Naive thymus-derived CD4-positive, alpha-beta T cell (primary cell): ENCODE data around the gene CEP97. TPM values are rescaled to one million over a fixed set of nuclear protein-coding genes. Genes with fewer than 3 reads are reported as not detected.
"Not testable (repeated sequence)": the region's sequence is repeated elsewhere in the genome, so short reads cannot be mapped to it uniquely, and the experiment has no call there.

ENCODE experiments used
- ATAC-seq: fragments of 150-1000 bp; cut with Tn5 transposase; 2 replicates; pipeline ENCODE4 v1.10.0; 2021; ENCODE audit warnings: mild to moderate bottlenecking, moderate library complexity
- CTCF ChIA-PET: fragments of 350-600 bp; sonication (Branson Sonifier 250); formaldehyde crosslinking; loops from one replicate; lab custom pipeline; 2021; ENCODE audit warnings: antibody characterized with exemption; lab: Charles Lee
- POLR2A ChIA-PET: fragments of 350-600 bp; sonication (Branson Sonifier 250); formaldehyde crosslinking; loops from one replicate; lab custom pipeline; 2021; ENCODE audit warnings: antibody characterized with exemption, inconsistent platforms; lab: Charles Lee
- DNase-seq, 9 donors: peaks; one replicate each; pipeline versions ENCODE4 v3.0.0 to v3.0.0-alpha.2; 2020 to 2022; ENCODE audit warnings: mixed read lengths in 1 of 9
- H3K27ac ChIP-seq: one replicate; pipeline ENCODE4 v1.7.0; 2013; ENCODE audit warnings: mild to moderate bottlenecking, low read depth, low read length, moderate library complexity
- H3K27me3 ChIP-seq, 2 donors: one replicate each; pipeline ENCODE4 v1.7.0; 2013; ENCODE audit warnings: low read length in 2 of 2, mild to moderate bottlenecking in 2 of 2, moderate library complexity in 2 of 2; ENCODE audit not compliant: control insufficient read depth in 2 of 2, insufficient read depth in 2 of 2
- H3K36me3 ChIP-seq, 3 experiments: 1 replicate in 2 of 3; 2 replicates in 1 of 3; pipeline ENCODE4 v1.7.0; 2013; ENCODE audit warnings: low read length in 3 of 3, mild to moderate bottlenecking in 3 of 3, moderate library complexity in 1 of 3; ENCODE audit not compliant: insufficient read depth in 3 of 3, control insufficient read depth in 2 of 3
- H3K4me1 ChIP-seq, 2 donors: one replicate each; pipeline ENCODE4 v1.7.0; 2013; ENCODE audit warnings: low read length in 2 of 2, mild to moderate bottlenecking in 2 of 2, moderate library complexity in 1 of 2; ENCODE audit not compliant: control insufficient read depth in 2 of 2, insufficient read depth in 2 of 2
- H3K4me3 ChIP-seq: 2 replicates; pipeline ENCODE4 v1.7.0; 2013; ENCODE audit warnings: mild to moderate bottlenecking, low read length
- H3K9me3 ChIP-seq, 3 experiments: 1 replicate in 2 of 3; 2 replicates in 1 of 3; pipeline ENCODE4 v1.7.0; 2013; ENCODE audit warnings: low read length in 3 of 3; ENCODE audit not compliant: control insufficient read depth in 2 of 3
- H3K27ac Mint-ChIP-seq, 9 donors: one replicate each; pipeline ENCODE4 v1.8.0; 2020 to 2022; ENCODE audit warnings: mixed read lengths in 9 of 9, mild to moderate bottlenecking in 8 of 9, moderate library complexity in 5 of 9, inconsistent platforms in 2 of 9
- H3K27me3 Mint-ChIP-seq, 5 donors: one replicate each; pipeline ENCODE4 v1.8.0; 2021 to 2022; ENCODE audit warnings: mixed read lengths in 5 of 5, mild to moderate bottlenecking in 1 of 5
- H3K36me3 Mint-ChIP-seq, 5 donors: one replicate each; pipeline ENCODE4 v1.8.0; 2020 to 2022; ENCODE audit warnings: mixed read lengths in 5 of 5, mild to moderate bottlenecking in 3 of 5, inconsistent platforms in 1 of 5
- H3K4me1 Mint-ChIP-seq, 7 donors: one replicate each; pipeline ENCODE4 v1.8.0; 2020 to 2022; ENCODE audit warnings: mixed read lengths in 7 of 7, mild to moderate bottlenecking in 3 of 7, inconsistent platforms in 1 of 7
- H3K4me3 Mint-ChIP-seq, 10 donors: one replicate each; pipeline ENCODE4 v1.8.0; 2020 to 2022; ENCODE audit warnings: mild to moderate bottlenecking in 10 of 10, mixed read lengths in 10 of 10, moderate library complexity in 6 of 10, inconsistent platforms in 2 of 10
- H3K9me3 Mint-ChIP-seq, 11 donors: one replicate each; pipeline ENCODE4 v1.8.0; 2020 to 2022; ENCODE audit warnings: mixed read lengths in 11 of 11, mild to moderate bottlenecking in 4 of 11, inconsistent platforms in 1 of 11, moderate library complexity in 1 of 11
- intact Hi-C, 2 donors: fragments of 100-400 bp; cut with micrococcal nuclease; formaldehyde crosslinking; loops; one replicate each; pipeline ENCODE4 v1.15.1; 2023
- polyA plus RNA-seq, 2 donors: library from polyadenylated mRNA; unstranded; fragments of 300-500 nt; fragmentation: Illumina TruSeq; gene quantifications; one replicate each; pipeline ENCODE4 v1.2.3, GENCODE V29; 2021
- total RNA-seq, 6 experiments: library from RNA in 5 of 6; stranded (reverse) in 5 of 6; gene quantifications; 1 replicate in 5 of 6; 2 replicates in 1 of 6; pipeline ENCODE4 v1.2.3 and lab custom pipeline; 2021 to 2026

CEP97 gene
- total and polyA plus RNA-seq, 7 experiments from 2014 or later, result 3.4 to 21.7 (median 6.7) TPM

DNA sequence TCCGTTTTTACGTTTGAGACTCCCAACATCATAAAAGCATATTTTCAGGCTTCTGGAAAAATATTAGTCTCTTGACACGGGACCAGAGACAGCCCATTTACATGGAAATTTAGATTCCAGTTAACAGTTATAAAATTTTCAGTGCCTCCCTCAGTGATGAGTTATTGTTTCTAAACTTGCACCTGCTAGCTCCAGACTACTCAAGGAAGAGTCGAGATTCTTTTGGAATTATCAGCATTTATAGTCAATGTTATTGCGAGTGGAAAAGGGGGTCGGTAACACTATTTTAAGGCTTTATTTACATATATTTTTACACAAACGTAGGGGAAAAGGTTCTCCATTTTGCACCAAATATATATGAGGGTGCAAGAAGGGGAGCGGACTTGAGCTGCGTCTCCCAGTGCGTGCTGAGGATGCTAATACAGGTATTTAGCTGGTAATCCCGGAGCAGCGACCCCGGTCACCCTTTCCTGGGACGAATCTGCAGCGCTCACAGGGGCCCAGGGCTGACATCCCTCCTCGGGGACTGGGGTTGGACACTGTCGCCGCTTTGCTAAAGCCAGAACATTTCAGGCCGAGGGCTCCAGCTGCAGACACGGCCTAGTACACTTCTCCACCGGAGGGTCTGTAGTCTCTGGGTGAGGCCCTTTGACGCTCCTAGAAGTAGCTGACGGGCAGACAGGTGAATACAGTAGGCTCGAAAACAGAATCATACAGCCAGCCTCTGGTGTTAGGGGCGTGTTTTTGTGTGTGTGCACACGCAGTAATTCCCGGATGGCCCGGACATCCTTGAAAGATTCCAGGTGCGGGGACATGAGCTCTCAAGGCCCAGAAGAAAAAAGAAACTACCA lies 46.8 kb upstream of the CEP97 start:
- peaks cover 23 to 26% of the 10 kb centered on the region in 2 donors for H3K4me1 ChIP-seq
- H3K4me3 ChIP-seq, result peak overlapping the region; percentile 91
- Mint-ChIP-seq H3K4me3 (peak overlapping the region; percentile 87 to 97 (median 92)), H3K4me1 (peaks cover 15 to 60% (median 51%) of the 10 kb centered on the region in 7 donors), H3K9me3 (peaks cover 0 to 3% (median 0%) of the 10 kb centered on the region in 11 donors), H3K27ac (peak overlapping the region; percentile 93 to 100 (median 97)), H3K27me3 (no peaks in the 10 kb centered on the region), H3K36me3 (peaks cover 5 to 24% (median 12%) of the 10 kb centered on the region in 5 donors)
- peak overlapping the region; percentile 98 for H3K27ac ChIP-seq
- ATAC-seq (no peak), DNase-seq (no peak)
- POLR2A ChIA-PET, result interaction anchor here (0.6 to 6.3 kb wide), 15 partner anchors 8 to 550 kb away, joined by 3 to 108 read pairs (median 4); partner anchors contain the start of genes CEP97, NFKBIZ, NXPE3 and PCNP
- H3K27me3 ChIP-seq, result no peaks in the 10 kb centered on the region
- H3K36me3 ChIP-seq, result peaks cover 0 to 33% (median 18%) of the 10 kb centered on the region in 3 experiments
- CTCF ChIA-PET, result interaction anchor here (0.7 to 0.8 kb wide), 2 partner anchors 123 to 164 kb away, joined by 3 read pairs; partner anchors contain the start of gene SENP7
- no peaks in the 10 kb centered on the region for H3K9me3 ChIP-seq
- intact Hi-C loops, result loop anchor here (1.0 to 10.0 kb wide), 18 partner anchors 9 to 1860 kb away; partner anchors contain the start of genes CEP97 (in 2 of the 2), PCNP (in 2 of the 2), RPL24 (in 2 of the 2) and TBC1D23 (in 2 of the 2)

DNA sequence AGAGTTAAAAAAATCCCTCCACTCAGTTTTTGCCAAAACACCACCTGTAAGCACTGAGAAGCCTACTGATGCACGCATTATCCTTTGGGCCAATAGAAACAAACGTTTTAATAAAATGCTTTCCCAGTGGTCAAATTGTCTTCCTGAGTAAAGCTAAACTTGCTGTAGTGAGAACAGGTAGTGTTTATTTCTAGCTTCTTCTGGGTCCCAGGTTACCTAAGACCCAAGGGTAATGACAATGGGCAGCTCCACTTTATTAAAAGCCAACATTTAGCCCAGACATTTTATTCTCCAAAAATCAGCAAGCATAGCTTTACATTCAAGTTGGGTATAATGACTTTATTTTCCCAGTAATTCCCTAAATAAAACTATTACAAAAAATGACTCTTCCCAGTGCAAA lies 45.6 kb upstream of the CEP97 start:
- H3K9me3 Mint-ChIP-seq, ATAC-seq, DNase-seq, H3K27me3 ChIP-seq, H3K27ac Mint-ChIP-seq, H3K4me3 ChIP-seq, H3K9me3 ChIP-seq, H3K4me3 Mint-ChIP-seq, H3K27me3 Mint-ChIP-seq, H3K27ac ChIP-seq: not testable (repeated sequence)
- intact Hi-C loops, result loop anchor here (5.0 to 10.0 kb wide), 5 partner anchors 258 to 1862 kb away; partner anchors contain the start of genes CMSS1 (in 1 of the 2) and TBC1D23 (in 1 of the 2)
- H3K4me1 ChIP-seq, result peaks cover 25 to 29% of the 10 kb centered on the region in 2 donors
- peaks cover 0 to 42% (median 20%) of the 10 kb centered on the region in 3 experiments for H3K36me3 ChIP-seq
- H3K4me1 Mint-ChIP-seq, result peaks cover 12 to 51% (median 42%) of the 10 kb centered on the region in 7 donors
- H3K36me3 Mint-ChIP-seq, result peaks cover 5 to 25% (median 14%) of the 10 kb centered on the region in 5 donors
- CTCF ChIA-PET, result interaction anchor here (0.6 kb wide), 1 partner anchor 43 kb away, joined by 3 read pairs; no protein-coding TSS in a partner anchor
- POLR2A ChIA-PET, result interaction anchor here (0.7 to 6.3 kb wide), 4 partner anchors 7 to 144 kb away, joined by 3 to 108 read pairs (median 4); partner anchors contain the start of genes PCNP and RPL24

DNA sequence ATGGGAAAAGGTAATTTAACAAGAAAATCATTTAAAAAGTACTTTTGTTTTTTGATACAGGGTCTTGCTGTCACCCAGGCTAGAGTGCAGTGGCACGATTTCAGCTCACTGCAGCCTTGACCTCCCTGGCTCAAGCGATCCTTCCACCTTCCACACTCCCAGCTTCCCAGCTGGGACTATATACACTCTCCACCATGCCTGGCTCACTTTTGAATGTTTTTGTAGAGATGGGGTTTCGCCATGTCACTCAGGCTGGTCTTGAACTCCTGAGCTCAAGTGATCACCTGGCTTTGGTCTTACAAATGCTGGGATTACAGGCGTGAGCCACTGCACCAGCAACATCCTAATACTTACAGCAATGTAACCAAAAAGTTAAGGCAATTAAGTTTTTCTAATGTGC lies 43.9 kb upstream of the CEP97 start:
- Histone ChIP-seq H3K36me3 (peaks cover 8 to 49% (median 20%) of the 10 kb centered on the region in 3 experiments), H3K27ac (no peak overlapping the region), H3K9me3 (no peaks in the 10 kb centered on the region), H3K4me3 (no peak overlapping the region), H3K27me3 (no peaks in the 10 kb centered on the region), H3K4me1 (peaks cover 26 to 30% of the 10 kb centered on the region in 2 donors)
- DNase-seq (no peak), ATAC-seq (no peak)
- Mint-ChIP-seq H3K27ac (peak overlapping the region in 5 of 9 donors; percentile 5 to 53 (median 27)), H3K9me3 (peaks cover 0 to 3% (median 0%) of the 10 kb centered on the region in 11 donors), H3K4me1 (peaks cover 10 to 44% (median 37%) of the 10 kb centered on the region in 7 donors), H3K36me3 (peaks cover 8 to 33% (median 21%) of the 10 kb centered on the region in 5 donors), H3K27me3 (no peaks in the 10 kb centered on the region), H3K4me3 (no peak overlapping the region)
- ChIA-PET CTCF (no interaction called here), POLR2A (interaction anchor here (1.5 kb wide), 1 partner anchor 44 kb away, joined by 5 read pairs; the partner anchor contains the start of gene CEP97)
- intact Hi-C loops, result no loop called here

DNA sequence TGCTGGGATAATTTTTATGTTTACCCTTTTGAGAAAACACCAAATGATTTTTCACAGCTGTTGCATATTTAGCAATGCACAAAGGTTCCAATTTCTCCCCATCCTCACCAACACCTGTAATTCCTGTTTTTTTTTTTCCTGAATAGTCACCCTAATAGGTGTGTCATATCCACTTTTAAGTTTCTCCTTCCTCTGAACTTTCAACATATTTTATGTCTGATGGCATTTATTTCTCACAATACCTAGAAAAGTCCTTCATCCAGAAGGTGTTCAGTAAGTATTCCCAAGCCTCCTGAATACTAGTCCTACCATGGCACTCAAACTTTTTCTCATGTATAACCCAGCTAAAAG lies 39.4 kb upstream of the CEP97 start:
- H3K27me3 Mint-ChIP-seq, result no peaks in the 10 kb centered on the region
- peaks cover 0 to 1% (median 0%) of the 10 kb centered on the region in 11 donors for H3K9me3 Mint-ChIP-seq
- H3K4me3 Mint-ChIP-seq, result peak overlapping the region; percentile 85 to 100 (median 96)
- DNase-seq, result no peak
- peak overlapping the region; percentile 72 for H3K4me3 ChIP-seq
- intact Hi-C loops, result loop anchor here in 1 of 2 donors (5.0 kb wide), 2 partner anchors 117 to 252 kb away; no protein-coding TSS in a partner anchor
- no peaks in the 10 kb centered on the region for H3K27me3 ChIP-seq
- peak overlapping the region; percentile 93 to 100 (median 97) for H3K27ac Mint-ChIP-seq
- H3K36me3 Mint-ChIP-seq, result peaks cover 8 to 31% (median 21%) of the 10 kb centered on the region in 5 donors
- ChIA-PET POLR2A (interaction anchor here (0.9 to 5.6 kb wide), 9 partner anchors 9 to 167 kb away, joined by 3 to 108 read pairs (median 6); partner anchors contain the start of genes CEP97, NFKBIZ, PCNP and TRMT10C), CTCF (interaction anchor here (0.6 to 1.0 kb wide), 4 partner anchors 9 to 227 kb away, joined by 3 to 8 read pairs (median 4); partner anchors contain the start of gene PCNP)
- peak overlapping the region; percentile 92 for H3K27ac ChIP-seq
- ATAC-seq, result no peak
- H3K4me1 ChIP-seq, result peaks cover 24 to 25% of the 10 kb centered on the region in 2 donors
- H3K36me3 ChIP-seq, result peaks cover 8 to 43% (median 23%) of the 10 kb centered on the region in 3 experiments
- H3K4me1 Mint-ChIP-seq, result peaks cover 16 to 53% (median 38%) of the 10 kb centered on the region in 7 donors
- H3K9me3 ChIP-seq, result no peaks in the 10 kb centered on the region

DNA sequence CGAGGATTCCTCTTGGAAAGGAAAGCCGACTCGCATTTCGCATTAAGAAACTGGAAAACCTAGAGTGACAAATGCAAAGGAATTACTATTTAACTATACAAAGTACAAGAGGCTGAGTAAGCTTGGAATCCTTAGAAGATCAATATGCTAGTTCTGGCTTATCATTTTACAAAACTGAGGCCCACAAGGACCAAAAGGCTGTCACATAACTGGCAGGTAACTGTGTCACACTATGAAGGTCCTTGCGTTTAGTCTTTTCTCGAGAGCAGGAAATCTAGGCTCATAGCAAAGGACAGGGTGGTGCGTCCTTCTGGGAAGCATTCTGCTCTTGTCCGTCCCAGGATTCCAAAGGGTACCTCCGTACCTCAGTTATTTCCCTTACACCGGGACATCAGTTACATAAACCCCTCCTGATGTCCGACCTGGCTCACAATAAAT lies 38.5 kb upstream of the CEP97 start:
- H3K9me3 Mint-ChIP-seq, result peaks cover 0 to 1% (median 0%) of the 10 kb centered on the region in 11 donors
- ChIA-PET POLR2A (interaction anchor here (0.6 to 5.6 kb wide), 18 partner anchors 10 to 968 kb away, joined by 3 to 108 read pairs (median 6); partner anchors contain the start of genes CEP97, NFKBIZ, NXPE3 and PCNP), CTCF (interaction anchor here (1.0 to 1.1 kb wide), 2 partner anchors 9 to 539 kb away, joined by 3 read pairs; partner anchors contain the start of gene ZBTB11)
- H3K27ac ChIP-seq, result peak overlapping the region; percentile 92
- no peaks in the 10 kb centered on the region for H3K27me3 Mint-ChIP-seq
- H3K4me1 Mint-ChIP-seq, result peaks cover 20 to 57% (median 41%) of the 10 kb centered on the region in 7 donors
- H3K36me3 Mint-ChIP-seq, result peaks cover 8 to 26% (median 16%) of the 10 kb centered on the region in 5 donors
- H3K4me3 ChIP-seq, result peak overlapping the region; percentile 72
- H3K4me3 Mint-ChIP-seq, result peak overlapping the region; percentile 90 to 100 (median 98)
- H3K27me3 ChIP-seq, result no peaks in the 10 kb centered on the region
- H3K9me3 ChIP-seq, result no peaks in the 10 kb centered on the region
- peak; percentile 1 for ATAC-seq
- peaks cover 24 to 25% of the 10 kb centered on the region in 2 donors for H3K4me1 ChIP-seq
- H3K27ac Mint-ChIP-seq, result peak overlapping the region; percentile 94 to 100 (median 99)
- H3K36me3 ChIP-seq, result peaks cover 8 to 35% (median 23%) of the 10 kb centered on the region in 3 experiments
- intact Hi-C loops, result loop anchor here (1.0 to 5.0 kb wide), 10 partner anchors 9 to 429 kb away; partner anchors contain the start of genes CEP97 (in 2 of the 2), PCNP (in 2 of the 2), ZBTB11 (in 2 of the 2) and NFKBIZ (in 1 of the 2)
- peak in 2 of 9 donors; percentile 21 to 24 for DNase-seq
